Lower leg skin (tissue), 4 donors: Measurements from ENCODE around the gene PAF1. TPM values are rescaled to one million over a fixed set of nuclear protein-coding genes. Genes with fewer than 3 reads are reported as not detected.
A peak's percentile ranks its signal among the peaks of the same experiment; 100 is the strongest.

Experiments used
- DNase-seq, 2 donors: peaks; one replicate each; pipeline ENCODE4 v3.0.0-alpha.2; 2019; ENCODE audit warnings: low spot score in 2 of 2
- H3K4me3 ChIP-seq: fragments of 200-600 bp; sonication (generic); 2 replicates; pipeline ENCODE4 v1.5.1; 2017; ENCODE audit warnings: mild to moderate bottlenecking, low read depth; ENCODE audit not compliant: poor library complexity, severe bottlenecking
- POLR2A ChIP-seq, 2 donors: fragments of 450-650 bp; IDR thresholded peaks; one replicate each; pipeline ENCODE4 v1.6.1; 2016 to 2017; ENCODE audit warnings: antibody characterized with exemption in 2 of 2, mild to moderate bottlenecking in 1 of 2, moderate library complexity in 1 of 2
- WGBS, 2 donors: methylation state at CpG; one replicate each; pipeline ENCODE4 v1.1.5; 2018; 5-methylcytosine and 5-hydroxymethylcytosine counted together
- intact Hi-C: fragments of 100-400 bp; cut with DNase I; formaldehyde crosslinking; loops from one replicate; pipeline ENCODE4 v1.15.0; 2023; ENCODE audit warnings: low total_unique reads
- total RNA-seq, 4 donors: library from RNA; depleted of rRNA; stranded (reverse); fragments of >200 nt; gene quantifications; one replicate each; pipeline ENCODE4 v1.1.0, GENCODE V29; 2016
- TF ChIP-seq, protein P1 (sequence below), 3 donors: fragments of 450-650 bp; IDR thresholded peaks; one replicate each; pipeline ENCODE4 v1.5.1; 2016; ENCODE audit warnings: antibody characterized with exemption in 3 of 3, mild to moderate bottlenecking in 3 of 3, moderate library complexity in 2 of 3

The PAF1 gene
- total RNA-seq, 4 donors from 2014 or later, result 22.4 to 48.0 (median 36.3) TPM

DNA sequence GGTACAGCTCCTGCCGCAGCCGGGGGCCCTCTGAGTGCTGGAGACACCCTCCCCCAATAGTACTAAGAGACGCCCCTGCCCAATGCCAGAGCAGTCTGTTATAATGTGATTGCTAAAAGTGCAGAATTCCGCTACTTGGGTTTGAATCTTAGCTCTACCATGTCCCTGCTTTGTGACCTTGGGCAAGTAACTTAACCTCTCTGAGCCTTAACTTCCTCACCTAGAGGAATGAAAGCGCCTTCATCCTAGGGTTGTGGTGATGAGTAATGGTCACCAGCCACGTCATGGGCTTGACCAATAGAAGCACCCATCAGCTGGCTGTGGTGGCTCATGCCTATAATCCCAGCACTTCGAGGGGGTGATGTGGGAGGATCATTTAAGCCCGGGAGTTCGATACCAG, 28.1 kb upstream of the PAF1 start:
- intact Hi-C loops, result no loop called here
- no peak overlapping the region for H3K4me3 ChIP-seq
- TF ChIP-seq POLR2A (IDR thresholded peaks at IDR 0.05), result no peak
- TF ChIP-seq, protein P1, sequence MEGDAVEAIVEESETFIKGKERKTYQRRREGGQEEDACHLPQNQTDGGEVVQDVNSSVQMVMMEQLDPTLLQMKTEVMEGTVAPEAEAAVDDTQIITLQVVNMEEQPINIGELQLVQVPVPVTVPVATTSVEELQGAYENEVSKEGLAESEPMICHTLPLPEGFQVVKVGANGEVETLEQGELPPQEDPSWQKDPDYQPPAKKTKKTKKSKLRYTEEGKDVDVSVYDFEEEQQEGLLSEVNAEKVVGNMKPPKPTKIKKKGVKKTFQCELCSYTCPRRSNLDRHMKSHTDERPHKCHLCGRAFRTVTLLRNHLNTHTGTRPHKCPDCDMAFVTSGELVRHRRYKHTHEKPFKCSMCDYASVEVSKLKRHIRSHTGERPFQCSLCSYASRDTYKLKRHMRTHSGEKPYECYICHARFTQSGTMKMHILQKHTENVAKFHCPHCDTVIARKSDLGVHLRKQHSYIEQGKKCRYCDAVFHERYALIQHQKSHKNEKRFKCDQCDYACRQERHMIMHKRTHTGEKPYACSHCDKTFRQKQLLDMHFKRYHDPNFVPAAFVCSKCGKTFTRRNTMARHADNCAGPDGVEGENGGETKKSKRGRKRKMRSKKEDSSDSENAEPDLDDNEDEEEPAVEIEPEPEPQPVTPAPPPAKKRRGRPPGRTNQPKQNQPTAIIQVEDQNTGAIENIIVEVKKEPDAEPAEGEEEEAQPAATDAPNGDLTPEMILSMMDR (IDR thresholded peaks at IDR 0.05), result no peak
- DNase-seq, result no peak
- 89 to 96% methylated on average over 9 of the region's 9 CpGs for WGBS, 2 donors

DNA sequence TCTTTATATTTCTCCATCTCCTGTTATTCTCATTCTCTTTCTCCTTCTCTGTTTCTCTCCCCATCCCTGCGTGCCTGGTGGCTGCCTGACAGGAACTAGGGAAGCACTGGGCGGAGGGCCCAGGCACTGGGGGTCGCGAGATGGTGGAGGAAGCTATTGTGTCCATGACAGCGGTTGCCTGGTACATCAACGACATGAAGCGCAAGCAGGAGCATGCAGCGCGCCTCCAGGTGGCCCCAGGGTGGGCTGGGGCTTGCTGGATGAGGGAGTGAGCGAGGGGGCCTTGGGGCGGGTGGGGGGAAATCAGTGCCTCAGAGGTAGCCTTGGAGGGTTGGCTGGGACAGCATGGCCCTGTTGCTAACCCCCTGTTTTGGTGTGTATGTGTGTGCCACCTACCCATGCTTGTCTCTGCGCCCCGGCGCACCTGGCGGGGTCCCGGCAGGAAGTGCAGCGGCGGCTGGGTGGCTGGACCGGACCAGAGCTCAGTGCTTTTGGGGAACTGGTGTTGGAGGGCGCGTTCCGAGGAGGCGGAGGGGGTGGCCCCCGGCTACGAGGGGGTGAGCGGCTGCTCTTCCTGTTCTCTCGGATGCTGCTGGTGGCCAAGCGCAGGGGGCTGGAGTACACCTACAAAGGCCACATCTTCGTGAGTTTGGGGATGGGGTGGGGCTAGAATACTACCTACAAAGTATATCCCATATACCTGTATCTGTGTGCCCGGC, 26.7 kb upstream of the PAF1 start:
- intact Hi-C loops, result no loop called here
- 87 to 90% methylated on average over 29 to 30 of the region's 30 CpGs for WGBS, 2 donors
- DNase-seq, result no peak
- H3K4me3 ChIP-seq, result no peak overlapping the region
- TF ChIP-seq, protein P1 (IDR thresholded peaks at IDR 0.05), result no peak
- TF ChIP-seq POLR2A (IDR thresholded peaks at IDR 0.05), result no peak

GRCh38 chr19:39416152-39417120, 25.5 kb upstream of the PAF1 start:
- TF ChIP-seq, protein P1 (IDR thresholded peaks at IDR 0.05), result no peak
- TF ChIP-seq POLR2A (IDR thresholded peaks at IDR 0.05), result no peak
- no peak for DNase-seq
- intact Hi-C loops, result no loop called here
- 82 to 85% methylated on average over 27 of the region's 27 CpGs for WGBS, 2 donors
- H3K4me3 ChIP-seq, result no peak overlapping the region

GRCh38 chr19:39415111-39416046, 24.5 kb upstream of the PAF1 start:
- DNase-seq, result no peak
- intact Hi-C loops, result no loop called here
- H3K4me3 ChIP-seq, result no peak overlapping the region
- WGBS, 2 donors, result 70 to 73% methylated on average over 29 to 35 of the region's 35 CpGs
- TF ChIP-seq POLR2A (IDR thresholded peaks at IDR 0.05), result no peak
- TF ChIP-seq, protein P1 (IDR thresholded peaks at IDR 0.05), result no peak

DNA sequence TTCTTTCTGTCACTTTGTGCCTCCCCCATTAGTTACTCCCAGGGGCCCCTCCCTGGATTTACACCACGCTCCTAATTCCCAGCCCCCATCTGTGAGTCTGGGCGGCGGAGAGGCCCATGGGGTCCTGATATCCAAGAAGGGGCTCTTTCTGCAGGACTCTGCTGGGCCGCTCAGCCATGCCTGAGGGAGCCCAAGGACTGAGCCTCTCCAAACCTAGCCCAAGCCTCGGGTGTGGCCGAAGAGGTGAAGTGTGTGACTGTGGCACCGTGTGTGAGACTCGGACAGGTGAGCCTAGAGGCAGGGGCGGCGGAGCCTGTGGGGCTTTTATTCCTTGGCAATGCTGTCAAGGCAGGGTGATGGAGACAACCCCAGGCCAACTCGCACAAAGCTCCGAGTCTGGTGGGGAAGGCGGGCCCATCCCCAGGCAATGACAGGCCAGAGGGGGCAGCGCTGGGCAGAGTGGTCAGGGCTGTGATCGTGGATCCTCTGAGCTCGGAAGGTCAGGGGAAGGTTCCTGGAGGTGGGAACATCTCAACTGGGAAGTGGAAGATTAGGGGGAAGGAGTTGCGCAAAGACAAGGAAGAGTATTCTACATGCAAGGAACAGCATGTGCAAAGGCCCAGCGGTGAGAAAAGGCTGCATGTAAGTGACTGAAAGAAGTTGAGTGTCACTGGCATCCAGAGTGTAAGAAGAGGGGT, 23.2 kb upstream of the PAF1 start:
- WGBS, 2 donors, result 53 to 55% methylated on average over 18 of the region's 18 CpGs
- peak overlapping the region; percentile 68 for H3K4me3 ChIP-seq
- intact Hi-C loops, result no loop called here
- peak; percentile 42 to 92 for DNase-seq
- TF ChIP-seq, protein P1 (IDR thresholded peaks at IDR 0.05), result no peak
- no peak for TF ChIP-seq POLR2A (IDR thresholded peaks at IDR 0.05)
